ENCODE measurements around the gene ACTR3C. TPM values are rescaled to one million over a fixed set of nuclear protein-coding genes. Genes with fewer than 3 reads are reported as not detected.
"Not testable (repeated sequence)": the region's sequence is repeated elsewhere in the genome, so short reads cannot be mapped to it uniquely, and the experiment has no call there.

ACTR3C gene
- total RNA-seq, 2 experiments from 2014 or later = 3.2 to 4.7 TPM

DNA sequence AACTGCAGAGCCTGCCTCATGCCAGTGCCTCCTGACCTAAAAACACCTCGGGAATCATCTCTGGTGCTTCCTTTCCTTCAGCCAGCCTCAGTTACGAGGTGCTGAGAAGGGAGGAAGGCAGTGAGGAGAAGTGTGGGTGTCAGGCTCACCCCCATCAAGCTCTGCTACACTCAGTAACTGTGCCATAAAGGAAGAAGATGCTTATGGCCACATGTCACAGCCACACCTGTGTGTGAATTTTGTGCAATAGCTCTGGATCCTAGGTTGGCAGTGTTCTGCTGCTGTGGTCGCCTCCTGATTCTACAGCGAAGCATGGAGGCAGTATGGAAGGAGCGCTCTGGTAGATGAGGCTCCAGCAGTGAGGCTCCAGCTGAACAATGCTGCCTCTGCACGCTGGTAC lies 34.5 kb downstream of the ACTR3C start:
- H3K36me3 Mint-ChIP-seq (ENCODE audit: low read depth); H3K9me3 Mint-ChIP-seq (ENCODE audit: low read depth); H3K4me3 Mint-ChIP-seq; DNase-seq; ATAC-seq; H3K4me1 Mint-ChIP-seq; H3K27me3 Mint-ChIP-seq; POLR2A ChIA-PET; CTCF ChIA-PET; H3K27ac Mint-ChIP-seq: not testable (repeated sequence)
- intact Hi-C loops (cut with DNase I, micrococcal nuclease) = loop anchor here in 1 of 2 experiments (5.0 kb wide), 2 partner anchors 33 to 468 kb away; partner anchors contain the start of genes ACTR3C and LRRC61

GRCh38 chr7:150287815-150288214 lies 35.5 kb downstream of the ACTR3C start:
- H3K36me3 Mint-ChIP-seq (ENCODE audit: low read depth); H3K27ac Mint-ChIP-seq; H3K4me3 Mint-ChIP-seq; POLR2A ChIA-PET; H3K4me1 Mint-ChIP-seq; CTCF ChIA-PET; ATAC-seq; DNase-seq; H3K27me3 Mint-ChIP-seq; H3K9me3 Mint-ChIP-seq (ENCODE audit: low read depth): not testable (repeated sequence)
- intact Hi-C loops (cut with DNase I, micrococcal nuclease) = loop anchor here (2.0 to 5.0 kb wide), 3 partner anchors 34 to 469 kb away; partner anchors contain the start of genes ACTR3C (in 1 of the 2) and LRRC61 (in 1 of the 2)

- H3K4me3 Mint-ChIP-seq; H3K36me3 Mint-ChIP-seq (ENCODE audit: low read depth); H3K27ac Mint-ChIP-seq; POLR2A ChIA-PET; H3K27me3 Mint-ChIP-seq; H3K9me3 Mint-ChIP-seq (ENCODE audit: low read depth); H3K4me1 Mint-ChIP-seq: not testable (repeated sequence)
- CTCF ChIA-PET = interaction anchor here (1.2 kb wide), 1 partner anchor 481 kb away, joined by 3 read pairs; no protein-coding TSS in a partner anchor
- intact Hi-C loops (cut with DNase I, micrococcal nuclease) = loop anchor here (1.0 to 5.0 kb wide), 4 partner anchors 36 to 471 kb away; partner anchors contain the start of genes ACTR3C (in 1 of the 2) and LRRC61 (in 1 of the 2)
- DNase-seq (peak; percentile 38), ATAC-seq (peak; percentile 87)
Measured at GRCh38 chr7:150285849-150286754, 37.2 kb downstream of the ACTR3C start.

DNA sequence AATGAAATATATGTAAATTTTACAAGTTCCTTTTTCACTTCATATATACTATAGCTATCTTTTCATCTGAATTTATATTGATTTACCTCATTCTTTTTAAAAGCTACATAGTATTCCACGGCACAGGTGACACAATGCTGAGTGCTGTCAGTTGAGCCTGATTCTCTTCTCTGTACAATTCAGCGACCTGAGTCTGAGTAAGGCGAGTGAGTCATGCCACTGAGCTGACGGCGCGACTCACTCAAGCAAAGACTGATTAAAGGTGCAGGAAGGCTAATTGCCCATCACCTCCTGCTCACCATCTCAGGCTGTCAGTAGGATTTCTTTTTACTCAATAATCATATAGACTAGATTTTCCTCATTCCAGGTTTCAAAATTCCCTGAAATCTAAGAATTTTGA lies 39.7 kb downstream of the ACTR3C start:
- H3K36me3 Mint-ChIP-seq (ENCODE audit: low read depth); H3K4me1 Mint-ChIP-seq; H3K9me3 Mint-ChIP-seq (ENCODE audit: low read depth); H3K27ac Mint-ChIP-seq; POLR2A ChIA-PET; intact Hi-C loops (cut with DNase I, micrococcal nuclease); DNase-seq; CTCF ChIA-PET; H3K27me3 Mint-ChIP-seq; H3K4me3 Mint-ChIP-seq: not testable (repeated sequence)
- peak; percentile 91 for ATAC-seq

DNA sequence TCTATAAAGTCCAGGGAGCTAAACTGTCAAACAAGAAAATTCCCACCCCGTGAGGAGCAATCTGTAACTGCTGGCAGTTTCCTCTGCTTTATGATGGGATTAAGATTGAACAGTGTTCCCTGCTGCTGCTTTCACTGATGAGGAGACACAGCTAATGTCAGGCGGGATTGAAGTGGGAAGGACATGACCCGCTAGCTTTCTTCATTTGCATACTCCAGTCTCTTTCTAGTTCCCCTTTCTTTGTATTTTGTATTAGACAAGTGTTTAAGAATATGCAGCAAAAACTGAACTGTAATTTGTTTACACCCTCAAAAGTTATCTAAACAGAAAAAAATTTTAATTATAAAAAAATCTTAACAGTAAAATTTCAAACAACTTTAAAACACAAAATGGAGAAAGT lies 40.2 kb downstream of the ACTR3C start:
- H3K36me3 Mint-ChIP-seq (ENCODE audit: low read depth); ATAC-seq; H3K9me3 Mint-ChIP-seq (ENCODE audit: low read depth); intact Hi-C loops (cut with DNase I, micrococcal nuclease); POLR2A ChIA-PET; H3K4me3 Mint-ChIP-seq; H3K27me3 Mint-ChIP-seq; CTCF ChIA-PET; H3K27ac Mint-ChIP-seq; DNase-seq; H3K4me1 Mint-ChIP-seq: not testable (repeated sequence)

- intact Hi-C loops (cut with DNase I, micrococcal nuclease); POLR2A ChIA-PET; H3K36me3 Mint-ChIP-seq (ENCODE audit: low read depth); H3K4me1 Mint-ChIP-seq; H3K27me3 Mint-ChIP-seq; H3K4me3 Mint-ChIP-seq; ATAC-seq; H3K27ac Mint-ChIP-seq; CTCF ChIA-PET; DNase-seq; H3K9me3 Mint-ChIP-seq (ENCODE audit: low read depth): not testable (repeated sequence)
Measured at GRCh38 chr7:150281681-150282403, 41.5 kb downstream of the ACTR3C start.

DNA sequence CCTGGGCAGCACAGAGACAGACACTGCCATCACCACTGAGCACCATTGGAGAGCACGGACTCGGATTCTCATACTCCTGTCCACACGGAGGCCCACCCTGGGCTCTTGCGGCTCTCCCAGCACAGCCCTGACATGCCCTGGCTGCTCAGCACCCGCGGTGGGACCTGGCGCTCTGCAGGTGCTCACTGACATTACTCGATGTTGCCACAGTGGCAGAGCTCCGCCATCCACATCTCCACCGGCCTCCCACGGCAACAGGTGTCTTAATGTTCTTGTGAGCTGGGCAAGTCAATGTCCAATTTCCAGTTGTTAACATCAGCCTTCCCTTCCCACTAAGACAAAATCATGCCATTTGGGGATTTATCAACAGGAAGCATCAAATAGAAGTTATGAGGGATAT lies 45.0 kb downstream of the ACTR3C start:
- H3K4me1 Mint-ChIP-seq; ATAC-seq; CTCF ChIA-PET; H3K4me3 Mint-ChIP-seq; H3K9me3 Mint-ChIP-seq (ENCODE audit: low read depth); H3K27ac Mint-ChIP-seq; DNase-seq; H3K36me3 Mint-ChIP-seq (ENCODE audit: low read depth); POLR2A ChIA-PET; H3K27me3 Mint-ChIP-seq: not testable (repeated sequence)
- intact Hi-C loops (cut with DNase I, micrococcal nuclease) = loop anchor here in 1 of 2 experiments (5.0 to 10.0 kb wide), 2 partner anchors 234 to 396 kb away; no protein-coding TSS in a partner anchor

GRCh38 chr7:150276132-150276695 lies 47.1 kb downstream of the ACTR3C start:
- intact Hi-C loops (cut with DNase I, micrococcal nuclease) = loop anchor here in 1 of 2 experiments (5.0 to 10.0 kb wide), 2 partner anchors 231 to 394 kb away; no protein-coding TSS in a partner anchor
- H3K27ac Mint-ChIP-seq = not testable (repeated sequence)

GRCh38 chr7:150271898-150272297 lies 51.4 kb downstream of the ACTR3C start:
- H3K36me3 Mint-ChIP-seq (ENCODE audit: low read depth); H3K4me3 Mint-ChIP-seq; H3K27ac Mint-ChIP-seq; CTCF ChIA-PET; H3K4me1 Mint-ChIP-seq; H3K9me3 Mint-ChIP-seq (ENCODE audit: low read depth); POLR2A ChIA-PET; H3K27me3 Mint-ChIP-seq; DNase-seq: not testable (repeated sequence)
- ATAC-seq = peak; percentile 95
- intact Hi-C loops (cut with DNase I, micrococcal nuclease) = loop anchor here in 1 of 2 experiments (10.0 kb wide), 1 partner anchor 227 kb away; no protein-coding TSS in a partner anchor

More at GRCh38 chr7:150276132-150276695, 47.1 kb downstream of the ACTR3C start:
- H3K36me3 Mint-ChIP-seq (ENCODE audit: low read depth); H3K9me3 Mint-ChIP-seq (ENCODE audit: low read depth); H3K4me1 Mint-ChIP-seq; CTCF ChIA-PET; H3K4me3 Mint-ChIP-seq; POLR2A ChIA-PET; H3K27me3 Mint-ChIP-seq: not testable (repeated sequence)
- DNase-seq (peak; percentile 43), ATAC-seq (peak; percentile 52)

DNA sequence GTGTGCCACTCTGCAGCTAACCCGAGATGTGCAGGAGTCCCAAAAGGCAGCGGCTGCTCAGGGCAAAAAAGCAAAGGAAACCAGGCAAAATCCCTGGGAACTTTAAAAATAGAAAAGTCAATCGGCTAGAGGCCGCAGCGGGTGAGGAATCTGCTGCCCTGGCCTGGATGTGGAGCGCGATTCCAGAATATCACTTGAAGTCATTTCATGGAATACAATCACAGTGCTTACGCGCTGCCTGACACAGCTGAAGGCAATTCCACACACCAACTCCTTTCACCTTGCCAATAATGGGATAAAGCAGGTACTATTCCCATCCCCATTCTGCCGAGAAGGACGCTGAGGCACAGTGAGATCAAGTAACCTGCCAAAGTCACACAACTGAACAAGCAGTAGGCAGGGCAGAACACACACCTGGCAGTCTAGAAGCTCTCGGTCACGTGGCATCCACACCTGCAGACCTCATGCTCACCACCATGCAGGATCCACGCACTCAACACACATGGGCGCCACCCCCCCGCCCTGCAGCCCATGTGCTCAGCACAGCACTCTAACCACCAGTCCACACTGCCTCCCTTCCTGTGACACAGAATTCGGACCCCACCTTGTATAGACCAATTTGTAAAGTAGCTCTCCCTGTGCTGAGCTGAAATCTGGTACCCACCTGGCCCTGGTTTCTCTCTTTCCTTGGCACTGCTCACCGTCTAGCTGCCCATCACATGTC lies 53.1 kb downstream of the ACTR3C start:
- H3K9me3 Mint-ChIP-seq (ENCODE audit: low read depth); DNase-seq; H3K4me1 Mint-ChIP-seq; H3K27me3 Mint-ChIP-seq; ATAC-seq; POLR2A ChIA-PET; H3K27ac Mint-ChIP-seq; H3K36me3 Mint-ChIP-seq (ENCODE audit: low read depth); CTCF ChIA-PET; H3K4me3 Mint-ChIP-seq: not testable (repeated sequence)
- intact Hi-C loops (cut with DNase I, micrococcal nuclease) = loop anchor here in 1 of 2 experiments (10.0 kb wide), 1 partner anchor 225 kb away; no protein-coding TSS in a partner anchor

- H3K4me1 Mint-ChIP-seq; POLR2A ChIA-PET; ATAC-seq; CTCF ChIA-PET; H3K27ac Mint-ChIP-seq; intact Hi-C loops (cut with DNase I, micrococcal nuclease); H3K9me3 Mint-ChIP-seq (ENCODE audit: low read depth); H3K4me3 Mint-ChIP-seq; H3K36me3 Mint-ChIP-seq (ENCODE audit: low read depth); DNase-seq; H3K27me3 Mint-ChIP-seq: not testable (repeated sequence)
Measured at GRCh38 chr7:150268798-150269197, 54.5 kb downstream of the ACTR3C start.
